ENCODE data around the gene EXOSC1. TPM values are rescaled to one million over a fixed set of nuclear protein-coding genes. Genes with fewer than 3 reads are reported as not detected.
"Not testable (repeated sequence)": the region's sequence is repeated elsewhere in the genome, so short reads cannot be mapped to it uniquely, and the experiment has no call there.

The EXOSC1 gene, protein sequence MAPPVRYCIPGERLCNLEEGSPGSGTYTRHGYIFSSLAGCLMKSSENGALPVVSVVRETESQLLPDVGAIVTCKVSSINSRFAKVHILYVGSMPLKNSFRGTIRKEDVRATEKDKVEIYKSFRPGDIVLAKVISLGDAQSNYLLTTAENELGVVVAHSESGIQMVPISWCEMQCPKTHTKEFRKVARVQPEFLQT
- 38.7 TPM for total RNA-seq

- peak; percentile 94 for DNase-seq
Measured at GRCh38 chr10:97445722-97446639, at the start of gene EXOSC1, which contains the start of gene ZDHHC16. TSS of gene EXOSC1 (minus strand) at chr10:97446006. CDS start at chr10:97445985, 21 bp downstream. TSS of gene ZDHHC16 (plus strand) at chr10:97446175. CDS start at chr10:97451676, 5,501 bp downstream.

DNA sequence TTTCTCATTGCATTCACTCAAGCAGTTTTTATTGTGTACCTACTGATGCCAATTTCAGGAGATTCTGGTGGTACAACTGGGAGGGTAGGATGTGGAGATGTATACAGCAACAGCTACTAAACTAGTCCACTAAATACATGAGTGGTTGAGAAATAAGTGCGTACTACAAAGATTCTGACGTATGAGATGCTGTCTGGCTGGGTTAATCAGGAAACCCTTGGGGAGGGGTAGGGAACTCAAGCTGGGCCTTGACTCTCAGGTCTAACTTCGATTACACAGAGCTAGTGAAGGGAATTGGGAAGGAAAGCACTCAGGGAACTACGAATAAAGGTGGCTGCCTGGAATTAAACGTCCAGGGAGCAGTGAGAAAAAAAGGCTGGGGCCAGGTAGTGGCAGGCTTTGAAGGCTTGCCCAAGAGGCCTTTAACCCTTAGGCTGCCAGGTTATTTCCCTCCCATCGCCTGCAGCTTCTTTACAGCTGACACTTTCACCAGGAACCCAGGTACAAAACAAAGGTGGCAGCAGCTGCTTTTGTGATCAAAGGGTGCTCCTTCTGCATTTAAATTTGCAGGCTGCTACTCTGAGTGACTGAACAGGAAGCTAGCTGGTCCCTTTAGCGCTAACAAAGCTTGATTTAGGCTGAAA, 49.2 kb upstream of the EXOSC1 start:
- no peak for DNase-seq

DNA sequence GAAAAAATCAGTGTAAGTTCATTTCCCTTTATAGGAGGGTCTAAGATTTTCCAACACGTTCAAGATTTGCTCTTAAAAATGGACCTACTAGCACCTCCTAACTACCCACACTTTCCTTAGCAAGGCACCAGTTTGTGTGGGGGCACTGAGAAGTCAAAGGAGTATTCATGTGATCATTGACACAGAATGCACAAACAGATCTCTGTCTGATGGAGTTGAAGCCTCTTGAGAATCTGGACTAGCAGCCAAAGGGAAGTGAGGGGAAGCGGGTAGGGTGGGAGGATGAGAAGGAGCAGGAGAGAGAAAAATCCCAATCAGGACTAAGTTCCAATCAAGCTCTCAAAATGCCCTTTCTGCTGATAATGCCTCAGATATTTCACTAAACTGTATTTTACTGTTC, 48.3 kb upstream of the EXOSC1 start:
- DNase-seq = no peak

DNA sequence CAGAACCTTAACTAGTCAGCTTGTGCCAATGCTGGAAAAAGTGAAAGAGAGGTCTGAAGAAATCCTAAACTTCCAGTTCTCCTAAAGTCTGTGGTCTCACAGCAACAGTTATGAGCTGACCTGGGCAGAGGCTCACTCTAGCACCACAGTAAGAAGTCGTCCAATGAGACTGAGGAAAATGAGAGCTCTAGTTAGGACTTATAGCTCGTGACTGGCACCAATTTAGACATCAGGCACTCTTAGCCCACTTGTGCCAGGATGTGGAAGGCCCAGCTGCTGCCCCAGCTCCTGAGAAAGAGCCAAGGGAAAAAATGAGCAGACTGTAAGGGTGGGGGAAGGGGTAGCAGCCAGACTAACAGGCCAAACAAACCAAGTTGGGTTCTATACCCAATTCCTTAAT, 44.8 kb upstream of the EXOSC1 start:
- peak; percentile 28 for DNase-seq

DNA sequence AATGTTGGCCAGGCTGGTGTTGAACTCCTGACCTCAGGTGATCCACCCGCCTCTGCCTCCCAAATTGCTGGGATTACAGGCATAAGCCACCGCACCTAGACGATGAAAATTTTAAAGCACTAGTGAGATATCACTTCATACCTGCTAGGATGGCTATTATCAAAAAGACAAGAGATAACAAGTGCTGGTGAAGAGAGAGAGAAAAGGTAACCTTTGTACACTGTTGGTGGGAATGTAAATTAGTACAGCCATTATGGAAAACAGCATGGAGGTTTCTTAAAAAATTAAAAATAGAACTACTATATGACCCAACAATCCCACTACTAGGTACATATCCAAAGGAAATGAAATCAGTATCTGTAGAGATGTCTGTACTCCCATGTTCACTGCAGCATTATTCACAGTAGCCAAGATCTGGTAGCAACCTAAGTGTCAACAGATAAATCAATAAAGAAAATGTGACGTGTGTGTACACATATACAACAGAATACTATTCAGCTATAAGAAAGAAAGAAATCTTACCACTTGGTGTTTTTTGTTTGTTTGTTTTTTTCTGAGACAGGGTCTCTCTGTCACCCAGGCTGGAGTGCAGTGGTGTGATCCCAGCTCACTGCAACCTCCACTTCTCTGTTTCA, 40.0 kb upstream of the EXOSC1 start:
- DNase-seq = no peak

GRCh38 chr10:97483921-97484320, 38.1 kb upstream of the EXOSC1 start:
- no peak for DNase-seq

GRCh38 chr10:97483506-97483905, 37.7 kb upstream of the EXOSC1 start:
- DNase-seq = no peak

- no peak for DNase-seq
Measured at GRCh38 chr10:97482381-97482780, 36.6 kb upstream of the EXOSC1 start.

- no peak for DNase-seq
Measured at GRCh38 chr10:97481071-97481470, 35.3 kb upstream of the EXOSC1 start.

GRCh38 chr10:97479939-97480338, 34.1 kb upstream of the EXOSC1 start:
- no peak for DNase-seq

DNA sequence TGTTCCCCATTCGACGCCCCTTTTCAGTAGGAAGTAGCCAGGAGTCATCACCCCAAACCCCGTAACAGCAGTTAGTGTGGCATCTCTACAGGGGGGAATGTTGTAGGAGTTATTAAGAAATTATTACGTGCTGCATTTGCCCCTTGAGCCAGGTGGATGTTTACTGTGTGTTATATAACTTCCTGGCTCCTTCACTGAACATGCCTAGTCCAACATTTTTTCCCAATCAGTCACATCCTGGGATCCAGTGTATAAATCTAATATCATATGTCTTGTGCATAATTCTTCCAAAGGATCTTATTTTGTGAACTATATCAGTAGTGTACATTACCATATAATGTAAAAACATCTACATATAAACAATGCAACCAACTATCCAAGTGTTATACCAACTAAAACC, 33.6 kb upstream of the EXOSC1 start:
- DNase-seq = not testable (repeated sequence)

- DNase-seq = no peak
Measured at GRCh38 chr10:97475936-97476594, 30.3 kb upstream of the EXOSC1 start.

GRCh38 chr10:97474918-97475317, 29.1 kb upstream of the EXOSC1 start:
- no peak for DNase-seq

GRCh38 chr10:97468781-97469180, 23.0 kb upstream of the EXOSC1 start:
- DNase-seq = not testable (repeated sequence)

DNA sequence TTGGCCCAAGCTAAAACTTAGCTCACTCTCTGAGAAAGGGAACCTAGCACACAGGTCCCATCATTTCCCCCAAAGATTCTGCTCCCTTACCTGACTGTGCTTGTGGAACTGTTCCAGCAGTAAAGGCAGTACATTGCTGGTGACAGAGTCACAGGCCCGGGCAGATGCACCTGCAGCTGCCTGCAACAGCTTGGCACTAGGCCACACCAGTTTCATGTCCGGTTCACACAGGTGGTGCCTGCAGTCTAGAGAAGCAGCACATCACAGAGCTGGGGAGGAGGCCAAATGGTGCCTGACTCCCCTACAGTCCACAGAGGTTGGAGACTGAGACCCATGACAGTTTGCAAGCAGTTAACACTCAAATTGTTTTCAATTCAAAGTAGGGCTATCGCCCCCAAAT, 22.4 kb upstream of the EXOSC1 start:
- no peak for DNase-seq

GRCh38 chr10:97466755-97467154, 20.9 kb upstream of the EXOSC1 start:
- no peak for DNase-seq

GRCh38 chr10:97465982-97466381, 20.2 kb upstream of the EXOSC1 start:
- DNase-seq = no peak

GRCh38 chr10:97464226-97464625, 18.4 kb upstream of the EXOSC1 start:
- no peak for DNase-seq

DNA sequence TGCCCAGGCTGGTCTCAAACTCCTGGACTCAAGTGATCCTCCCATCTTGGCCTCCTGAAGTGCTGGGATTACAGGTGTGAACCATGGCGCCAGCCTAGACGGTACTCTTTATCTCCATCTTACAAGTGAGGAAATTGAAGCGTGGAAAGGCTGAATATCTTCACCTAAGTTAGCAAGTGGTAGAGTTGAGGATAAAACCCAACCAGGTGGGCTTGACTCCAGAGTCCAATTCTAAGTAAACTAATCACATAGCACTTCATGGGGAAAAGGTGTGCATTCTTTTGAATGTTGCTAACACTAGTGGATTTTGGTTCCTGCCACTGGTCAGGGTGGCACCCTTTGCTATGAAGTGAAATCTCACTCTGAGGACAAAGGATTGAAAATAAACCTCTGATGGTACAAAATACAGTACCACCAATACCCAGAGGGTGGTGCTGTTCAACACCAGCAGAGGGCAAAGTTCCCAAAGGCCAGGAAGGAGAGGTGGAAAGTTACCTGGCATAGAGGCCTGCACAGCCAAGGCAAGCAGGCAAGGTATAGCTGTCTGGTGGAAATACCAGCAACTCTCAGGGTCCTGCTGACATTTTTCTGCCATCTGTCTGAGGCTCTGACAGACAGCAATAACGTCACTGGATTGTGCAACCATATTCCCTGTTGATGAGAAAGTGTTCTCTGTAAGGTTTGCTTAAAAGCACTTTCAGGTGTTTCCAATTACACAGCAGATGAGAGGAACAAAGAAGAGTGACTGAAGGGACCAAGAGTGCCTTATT, 17.7 kb upstream of the EXOSC1 start:
- DNase-seq = no peak

GRCh38 chr10:97462309-97462708, 16.5 kb upstream of the EXOSC1 start:
- DNase-seq = no peak

- no peak for DNase-seq
Measured at GRCh38 chr10:97459933-97460332, 14.1 kb upstream of the EXOSC1 start.

Measured in occipital lobe (tissue), 2 donors.